ENCODE measurements around the gene TEKT2. TPM values are rescaled to one million over a fixed set of nuclear protein-coding genes. Genes with fewer than 3 reads are reported as not detected.
A peak's percentile ranks its signal among the peaks of the same experiment; 100 is the strongest.

Gene TEKT2, protein sequence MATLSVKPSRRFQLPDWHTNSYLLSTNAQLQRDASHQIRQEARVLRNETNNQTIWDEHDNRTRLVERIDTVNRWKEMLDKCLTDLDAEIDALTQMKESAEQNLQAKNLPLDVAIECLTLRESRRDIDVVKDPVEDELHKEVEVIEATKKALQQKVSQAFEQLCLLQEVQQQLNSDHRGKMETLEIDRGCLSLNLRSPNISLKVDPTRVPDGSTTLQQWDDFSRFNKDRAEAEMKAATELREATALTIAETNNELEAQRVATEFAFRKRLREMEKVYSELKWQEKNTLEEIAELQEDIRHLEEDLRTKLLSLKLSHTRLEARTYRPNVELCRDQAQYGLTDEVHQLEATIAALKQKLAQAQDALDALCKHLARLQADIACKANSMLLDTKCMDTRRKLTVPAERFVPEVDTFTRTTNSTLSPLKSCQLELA
- polyA plus RNA-seq (2013) = 4.9 TPM

DNA sequence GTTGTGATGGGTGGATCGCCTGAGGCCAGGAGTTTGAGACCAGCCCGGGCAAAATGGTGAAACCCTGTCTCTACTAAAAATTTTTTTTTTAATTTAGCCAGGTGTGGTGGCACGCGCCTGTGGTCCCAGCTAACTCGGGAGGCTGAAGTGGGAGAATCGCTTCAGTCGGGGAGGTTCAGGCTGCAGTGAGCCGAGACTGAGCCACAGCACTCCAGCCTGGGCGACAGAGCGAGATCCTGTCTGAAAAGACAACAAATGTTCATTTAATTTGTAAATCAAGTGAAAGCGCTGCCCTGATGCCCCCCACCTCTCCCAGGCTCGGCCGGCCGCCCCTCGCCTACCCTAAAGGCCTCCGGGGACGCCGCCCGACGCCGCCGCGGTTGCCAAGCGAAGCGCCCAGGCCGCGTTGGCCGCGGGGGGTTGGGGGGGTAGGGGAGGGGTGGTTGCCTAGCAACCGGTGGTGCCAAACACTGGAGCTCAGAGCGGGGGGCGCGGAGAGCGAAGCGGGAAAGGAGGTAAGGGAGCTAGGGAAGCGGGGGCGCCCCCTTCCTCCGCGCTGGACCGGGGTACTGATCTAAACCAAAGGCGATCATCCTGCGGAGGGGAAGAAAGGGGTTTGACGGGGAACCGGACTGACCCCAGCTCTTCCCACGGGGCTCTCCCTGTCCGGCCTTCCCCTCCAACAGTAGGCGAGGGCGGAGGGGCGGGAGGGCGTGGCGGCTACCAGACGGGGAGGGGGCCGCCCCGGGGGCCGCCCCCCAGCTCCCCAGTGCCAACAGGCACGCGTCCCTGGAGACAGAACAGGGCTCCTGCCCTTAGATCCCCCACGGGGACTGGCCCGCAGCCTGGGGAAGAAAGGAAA is at the start of gene TEKT2:
Gene TEKT2, plus strand, starts transcription at position 460 of the 862 bp plus-strand sequence. CDS start 828 bp downstream, outside the sequence.
- POLR2A ChIA-PET = no interaction called here

DNA sequence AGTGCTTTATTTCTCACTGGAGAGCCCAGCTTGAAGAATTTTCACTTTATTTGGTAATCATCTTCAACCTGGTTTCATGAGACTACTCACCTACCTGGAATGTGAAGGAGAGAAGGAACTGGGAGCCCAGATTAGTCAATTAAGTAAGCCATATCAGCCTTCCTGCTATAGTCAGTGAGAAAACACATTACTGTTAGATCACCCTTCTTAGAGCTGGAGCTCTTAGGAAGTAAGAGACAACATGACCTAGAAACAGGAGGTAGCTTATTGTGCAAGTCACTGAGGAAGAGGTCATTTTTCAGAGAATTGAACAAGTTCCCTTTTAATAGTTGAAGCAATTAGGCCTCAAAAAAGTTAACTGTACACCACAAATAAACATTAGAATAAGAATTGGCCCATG is 49.2 kb upstream of the TEKT2 start:
- CTCF ChIA-PET = no interaction called here
- H3K27me3 ChIP-seq (replicated peaks in 2 of 5; ENCODE audit: control insufficient read depth in 4 of 5, insufficient read depth in 5 of 5, low read length in 4 of 5) = no peaks in the 10 kb centered on the region
- peaks cover 2 to 22% (median 10%) of the 10 kb centered on the region in 4 experiments for H3K36me3 ChIP-seq (ENCODE audit: control insufficient read depth in 4 of 4, insufficient read depth in 4 of 4, low read length in 3 of 4)
- DNase-seq = peak; percentile 42 to 88 (median 81)
- POLR2A ChIA-PET = no interaction called here
- H3K4me1 ChIP-seq (ENCODE audit: control extremely low read depth in 1 of 4, control insufficient read depth in 4 of 4, insufficient read depth in 4 of 4, low read length in 3 of 4) = peaks cover 5 to 23% (median 12%) of the 10 kb centered on the region in 4 experiments
- H3K9me3 ChIP-seq (ENCODE audit: control extremely low read depth in 1 of 5, control insufficient read depth in 4 of 5, insufficient read depth in 2 of 5, low read depth in 1 of 5, low read length in 4 of 5) = no peaks in the 10 kb centered on the region
- H3K27ac ChIP-seq (ENCODE audit: insufficient read depth in 1 of 2, low read depth in 1 of 2, low read length in 2 of 2, poor library complexity in 1 of 2, severe bottlenecking in 2 of 2) = peak overlapping the region; percentile 52 to 77
- H3K4me3 ChIP-seq (ENCODE audit: control insufficient read depth in 1 of 7, extremely low read depth in 1 of 7, insufficient read depth in 4 of 7, low read depth in 2 of 7, low read length in 6 of 7) = peak overlapping the region in 1 of 7 experiments; percentile 19

More for the DNA sequence above, at the start of gene TEKT2:
- WGBS (ENCODE audit: insufficient coverage) = 21% methylated on average over 36 of the region's 59 CpGs
- H3K4me1 ChIP-seq (ENCODE audit: control extremely low read depth in 1 of 4, control insufficient read depth in 4 of 4, insufficient read depth in 4 of 4, low read length in 3 of 4) = peaks cover 0 to 16% (median 13%) of the 10 kb centered on the region in 4 experiments
- no peaks in the 10 kb centered on the region for H3K36me3 ChIP-seq (ENCODE audit: control insufficient read depth in 4 of 4, insufficient read depth in 4 of 4, low read length in 3 of 4)
- H3K4me3 ChIP-seq (ENCODE audit: control insufficient read depth in 1 of 7, extremely low read depth in 1 of 7, insufficient read depth in 4 of 7, low read depth in 2 of 7, low read length in 6 of 7) = peak within 1 kb of the TSS; percentile 5 to 80 (median 61)
- H3K27ac ChIP-seq (ENCODE audit: insufficient read depth in 1 of 2, low read depth in 1 of 2, low read length in 2 of 2, poor library complexity in 1 of 2, severe bottlenecking in 2 of 2) = peak within 1 kb of the TSS in 1 of 2 experiments; percentile 64
- no peaks in the 10 kb centered on the region for H3K9me3 ChIP-seq (ENCODE audit: control extremely low read depth in 1 of 5, control insufficient read depth in 4 of 5, insufficient read depth in 2 of 5, low read depth in 1 of 5, low read length in 4 of 5)
- DNase-seq = peak; percentile 68 to 84 (median 78)
- peaks cover 0 to 18% (median 5%) of the 10 kb centered on the region in 5 experiments for H3K27me3 ChIP-seq (replicated peaks in 2 of 5; ENCODE audit: control insufficient read depth in 4 of 5, insufficient read depth in 5 of 5, low read length in 4 of 5)
- CTCF ChIA-PET = no interaction called here

DNA sequence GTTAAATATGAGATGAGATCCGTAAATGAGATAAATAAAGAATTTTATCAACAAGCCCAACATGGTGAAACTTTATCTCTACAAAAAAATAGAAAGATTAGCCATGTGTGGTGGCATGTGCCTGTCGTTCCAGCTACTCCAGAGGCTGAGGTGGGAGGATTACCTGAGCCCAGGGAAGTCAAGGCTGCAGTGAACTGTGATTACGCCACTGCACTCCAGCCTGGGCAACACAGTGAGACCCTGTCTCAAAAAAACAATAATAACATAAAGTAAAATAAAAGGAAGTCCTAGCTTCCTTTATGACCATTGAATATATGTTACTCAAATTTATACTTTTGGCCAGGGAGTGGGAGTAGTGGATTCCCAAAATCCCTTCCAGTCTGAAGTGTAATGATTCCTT is 48.7 kb upstream of the TEKT2 start:
- Histone ChIP-seq H3K4me1 (ENCODE audit: control extremely low read depth in 1 of 4, control insufficient read depth in 4 of 4, insufficient read depth in 4 of 4, low read length in 3 of 4) (peaks cover 5 to 23% (median 12%) of the 10 kb centered on the region in 4 experiments), H3K9me3 (ENCODE audit: control extremely low read depth in 1 of 5, control insufficient read depth in 4 of 5, insufficient read depth in 2 of 5, low read depth in 1 of 5, low read length in 4 of 5) (no peaks in the 10 kb centered on the region), H3K36me3 (ENCODE audit: control insufficient read depth in 4 of 4, insufficient read depth in 4 of 4, low read length in 3 of 4) (peaks cover 2 to 24% (median 12%) of the 10 kb centered on the region in 4 experiments), H3K27me3 (replicated peaks in 2 of 5; ENCODE audit: control insufficient read depth in 4 of 5, insufficient read depth in 5 of 5, low read length in 4 of 5) (no peaks in the 10 kb centered on the region), H3K27ac (ENCODE audit: insufficient read depth in 1 of 2, low read depth in 1 of 2, low read length in 2 of 2, poor library complexity in 1 of 2, severe bottlenecking in 2 of 2) (peak overlapping the region; percentile 52 to 77), H3K4me3 (ENCODE audit: control insufficient read depth in 1 of 7, extremely low read depth in 1 of 7, insufficient read depth in 4 of 7, low read depth in 2 of 7, low read length in 6 of 7) (no peak overlapping the region)
- no peak for DNase-seq
- POLR2A ChIA-PET = no interaction called here
- CTCF ChIA-PET = no interaction called here
- 0% methylated on average over 1 of the region's 3 CpGs for WGBS (ENCODE audit: insufficient coverage)

DNA sequence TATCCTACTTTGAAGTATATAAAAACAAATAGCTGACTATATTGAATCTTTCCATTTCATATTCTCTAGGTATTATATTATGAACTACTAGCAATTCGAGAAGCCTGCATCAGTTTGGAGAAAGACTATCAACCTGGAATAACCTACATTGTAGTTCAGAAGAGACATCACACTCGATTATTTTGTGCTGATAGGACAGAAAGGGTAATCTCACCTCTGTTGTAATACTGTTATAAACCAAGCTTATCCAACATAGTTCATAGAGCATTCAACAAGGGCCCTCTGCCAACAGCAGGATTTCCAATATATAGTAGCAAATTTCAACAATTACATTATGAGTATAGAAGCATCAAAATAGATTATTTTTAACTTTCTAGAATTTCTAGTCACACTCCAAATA is 43.7 kb upstream of the TEKT2 start:
- Histone ChIP-seq H3K9me3 (ENCODE audit: control extremely low read depth in 1 of 5, control insufficient read depth in 4 of 5, insufficient read depth in 2 of 5, low read depth in 1 of 5, low read length in 4 of 5) (no peaks in the 10 kb centered on the region), H3K27me3 (replicated peaks in 2 of 5; ENCODE audit: control insufficient read depth in 4 of 5, insufficient read depth in 5 of 5, low read length in 4 of 5) (no peaks in the 10 kb centered on the region), H3K4me1 (ENCODE audit: control extremely low read depth in 1 of 4, control insufficient read depth in 4 of 4, insufficient read depth in 4 of 4, low read length in 3 of 4) (peaks cover 0 to 3% (median under 1%) of the 10 kb centered on the region in 4 experiments), H3K27ac (ENCODE audit: insufficient read depth in 1 of 2, low read depth in 1 of 2, low read length in 2 of 2, poor library complexity in 1 of 2, severe bottlenecking in 2 of 2) (no peak overlapping the region), H3K36me3 (ENCODE audit: control insufficient read depth in 4 of 4, insufficient read depth in 4 of 4, low read length in 3 of 4) (peaks cover 3 to 50% (median 23%) of the 10 kb centered on the region in 4 experiments), H3K4me3 (ENCODE audit: control insufficient read depth in 1 of 7, extremely low read depth in 1 of 7, insufficient read depth in 4 of 7, low read depth in 2 of 7, low read length in 6 of 7) (no peak overlapping the region)
- ChIA-PET CTCF (no interaction called here), POLR2A (interaction anchor here (0.6 kb wide), 1 partner anchor 58 kb away, joined by 3 read pairs; no protein-coding TSS in a partner anchor)
- no peak for DNase-seq
- WGBS (ENCODE audit: insufficient coverage) = no CpG with 5 or more reads among the region's 2 CpGs

DNA sequence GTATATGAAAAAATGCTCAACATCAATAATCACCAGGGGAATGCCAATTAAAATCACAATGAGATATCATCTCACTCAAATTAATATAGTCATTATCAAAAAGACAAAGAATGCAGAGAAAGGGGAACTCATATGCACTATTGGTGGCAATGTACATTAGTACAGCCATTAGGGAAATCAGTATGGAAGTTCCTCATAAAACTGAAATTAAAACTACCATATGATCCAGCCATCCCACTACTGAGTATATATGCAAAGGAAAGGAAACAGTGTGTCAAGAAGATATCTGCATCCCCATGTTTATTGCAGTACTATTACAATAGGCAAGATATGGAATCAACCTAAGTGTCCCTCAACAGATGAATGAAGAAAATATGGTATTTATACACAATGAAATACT is 32.1 kb upstream of the TEKT2 start:
- CTCF ChIA-PET = no interaction called here
- peaks cover 0 to 10% (median 3%) of the 10 kb centered on the region in 5 experiments for H3K9me3 ChIP-seq (ENCODE audit: control extremely low read depth in 1 of 5, control insufficient read depth in 4 of 5, insufficient read depth in 2 of 5, low read depth in 1 of 5, low read length in 4 of 5)
- POLR2A ChIA-PET = no interaction called here
- peaks cover 13 to 44% (median 18%) of the 10 kb centered on the region in 4 experiments for H3K36me3 ChIP-seq (ENCODE audit: control insufficient read depth in 4 of 4, insufficient read depth in 4 of 4, low read length in 3 of 4)
- DNase-seq = no peak
- H3K27me3 ChIP-seq (replicated peaks in 2 of 5; ENCODE audit: control insufficient read depth in 4 of 5, insufficient read depth in 5 of 5, low read length in 4 of 5) = no peaks in the 10 kb centered on the region
- no peak overlapping the region for H3K27ac ChIP-seq (ENCODE audit: insufficient read depth in 1 of 2, low read depth in 1 of 2, low read length in 2 of 2, poor library complexity in 1 of 2, severe bottlenecking in 2 of 2)
- no peaks in the 10 kb centered on the region for H3K4me1 ChIP-seq (ENCODE audit: control extremely low read depth in 1 of 4, control insufficient read depth in 4 of 4, insufficient read depth in 4 of 4, low read length in 3 of 4)
- no peak overlapping the region for H3K4me3 ChIP-seq (ENCODE audit: control insufficient read depth in 1 of 7, extremely low read depth in 1 of 7, insufficient read depth in 4 of 7, low read depth in 2 of 7, low read length in 6 of 7)

DNA sequence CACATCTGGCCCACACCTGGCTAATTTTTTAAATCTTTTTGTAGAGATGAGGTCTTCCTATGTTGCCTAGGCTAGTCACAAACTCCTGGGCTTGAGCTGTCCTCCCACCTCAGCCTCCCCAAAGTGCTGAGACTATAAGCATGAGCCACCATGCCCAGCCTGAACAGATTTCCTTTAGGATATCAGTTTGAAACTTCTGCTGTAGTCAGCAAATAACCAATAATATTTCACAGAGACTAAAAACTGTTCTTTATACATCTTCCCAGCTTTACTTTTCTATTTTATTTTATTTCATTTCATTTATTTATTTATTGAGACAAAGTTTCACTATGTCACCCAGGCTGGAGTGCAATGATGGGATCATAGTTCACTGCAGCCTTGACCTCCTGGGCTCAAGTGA is 29.9 kb upstream of the TEKT2 start:
- no peak overlapping the region for H3K4me3 ChIP-seq (ENCODE audit: control insufficient read depth in 1 of 7, extremely low read depth in 1 of 7, insufficient read depth in 4 of 7, low read depth in 2 of 7, low read length in 6 of 7)
- ChIA-PET CTCF (no interaction called here), POLR2A (no interaction called here)
- H3K27ac ChIP-seq (ENCODE audit: insufficient read depth in 1 of 2, low read depth in 1 of 2, low read length in 2 of 2, poor library complexity in 1 of 2, severe bottlenecking in 2 of 2) = no peak overlapping the region
- no peak for DNase-seq
- no peaks in the 10 kb centered on the region for H3K4me1 ChIP-seq (ENCODE audit: control extremely low read depth in 1 of 4, control insufficient read depth in 4 of 4, insufficient read depth in 4 of 4, low read length in 3 of 4)
- no peaks in the 10 kb centered on the region for H3K27me3 ChIP-seq (replicated peaks in 2 of 5; ENCODE audit: control insufficient read depth in 4 of 5, insufficient read depth in 5 of 5, low read length in 4 of 5)
- H3K9me3 ChIP-seq (ENCODE audit: control extremely low read depth in 1 of 5, control insufficient read depth in 4 of 5, insufficient read depth in 2 of 5, low read depth in 1 of 5, low read length in 4 of 5) = no peaks in the 10 kb centered on the region
- H3K36me3 ChIP-seq (ENCODE audit: control insufficient read depth in 4 of 4, insufficient read depth in 4 of 4, low read length in 3 of 4) = peaks cover 5 to 28% (median 11%) of the 10 kb centered on the region in 4 experiments

DNA sequence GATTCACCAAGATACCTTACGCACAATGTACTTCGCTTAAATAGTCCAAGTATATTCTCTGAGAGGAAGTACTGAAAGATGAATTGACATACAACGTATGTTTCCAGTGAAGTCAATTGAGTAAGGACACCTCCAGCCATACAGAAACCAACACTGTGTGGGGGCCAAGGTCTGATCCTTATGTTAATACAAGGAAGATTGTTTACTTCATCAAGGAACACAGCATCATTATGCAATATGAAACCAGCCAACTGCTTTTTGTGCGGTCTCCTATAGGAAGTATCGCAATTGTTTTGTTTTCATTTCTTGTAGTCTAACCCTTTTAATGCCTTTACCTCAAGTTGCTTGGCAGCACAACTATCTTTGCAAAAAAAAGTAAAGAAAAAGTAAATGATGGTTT is 28.2 kb upstream of the TEKT2 start:
- Histone ChIP-seq H3K4me3 (ENCODE audit: control insufficient read depth in 1 of 7, extremely low read depth in 1 of 7, insufficient read depth in 4 of 7, low read depth in 2 of 7, low read length in 6 of 7) (peak overlapping the region in 1 of 7 experiments; percentile 8), H3K36me3 (ENCODE audit: control insufficient read depth in 4 of 4, insufficient read depth in 4 of 4, low read length in 3 of 4) (peaks cover 5 to 26% (median 13%) of the 10 kb centered on the region in 4 experiments), H3K4me1 (ENCODE audit: control extremely low read depth in 1 of 4, control insufficient read depth in 4 of 4, insufficient read depth in 4 of 4, low read length in 3 of 4) (no peaks in the 10 kb centered on the region), H3K9me3 (ENCODE audit: control extremely low read depth in 1 of 5, control insufficient read depth in 4 of 5, insufficient read depth in 2 of 5, low read depth in 1 of 5, low read length in 4 of 5) (no peaks in the 10 kb centered on the region), H3K27me3 (replicated peaks in 2 of 5; ENCODE audit: control insufficient read depth in 4 of 5, insufficient read depth in 5 of 5, low read length in 4 of 5) (no peaks in the 10 kb centered on the region), H3K27ac (ENCODE audit: insufficient read depth in 1 of 2, low read depth in 1 of 2, low read length in 2 of 2, poor library complexity in 1 of 2, severe bottlenecking in 2 of 2) (no peak overlapping the region)
- no peak for DNase-seq
- ChIA-PET CTCF (no interaction called here), POLR2A (no interaction called here)
- WGBS (ENCODE audit: insufficient coverage) = 100% methylated on average over 3 of the region's 5 CpGs

Data from common myeloid progenitor, CD34-positive (primary cell).